Endothelial cell of umbilical vein (primary cell): ENCODE measurements around the gene FAM50A. TPM values are rescaled to one million over a fixed set of nuclear protein-coding genes. Genes with fewer than 3 reads are reported as not detected.

Source experiments
- BruUV-seq: library from RNA; stranded (reverse); fragments of 400-500 nt; replicated peaks from 2 replicates; lab custom pipeline; 2021; lab: Mats Ljungman, UMichigan
- CTCF ChIA-PET: fragments of 300-600, 350-600 bp; sonication (Branson Sonifier 250); formaldehyde crosslinking; loops from one replicate; lab custom pipeline; 2021; ENCODE audit warnings: antibody characterized with exemption, inconsistent platforms; lab: Charles Lee
- POLR2A ChIA-PET: fragments of 300-600, 350-600 bp; sonication (Branson Sonifier 250); formaldehyde crosslinking; loops from one replicate; lab custom pipeline; 2021; ENCODE audit warnings: antibody characterized with exemption, inconsistent platforms; lab: Charles Lee
- DNase-seq: peaks from one replicate; pipeline ENCODE4 v3.0.0-alpha.2; 2011; ENCODE audit warnings: low read depth, low spot score
- FAIRE-seq: peaks from 2 replicates; lab custom pipeline; 2011; peaks lifted over from hg19 to GRCh38; lab: Jason Lieb, UNC
- H2AFZ ChIP-seq: 2 replicates; pipeline ENCODE4 v1.6.0; 2012; ENCODE audit warnings: low read depth, low read length, control low read depth, inconsistent platforms
- H3K27ac ChIP-seq: 2 replicates; pipeline ENCODE4 v1.5.1; 2011; ENCODE audit warnings: low read depth, mild to moderate bottlenecking, control low read depth, low read length, moderate library complexity; ENCODE audit not compliant: insufficient read depth
- H3K27me3 ChIP-seq, 2 experiments: 2 replicates each; pipeline versions ENCODE4 v1.6.0 to v1.6.1; 2011; ENCODE audit warnings: low read length in 2 of 2, mixed read lengths in 1 of 2; ENCODE audit not compliant: control insufficient read depth in 2 of 2, insufficient read depth in 2 of 2
- H3K36me3 ChIP-seq, 2 experiments: 2 replicates in 1 of 2; 3 replicates in 1 of 2; pipeline ENCODE4 v1.5.1; 2011; ENCODE audit warnings: low read length in 2 of 2, mild to moderate bottlenecking in 1 of 2, moderate library complexity in 1 of 2; ENCODE audit not compliant: control insufficient read depth in 2 of 2, insufficient read depth in 2 of 2; ENCODE audit errors: extremely low read depth in 1 of 2
- H3K4me1 ChIP-seq: 3 replicates; pipeline ENCODE4 v1.5.1; 2011; ENCODE audit warnings: mild to moderate bottlenecking, low read length; ENCODE audit not compliant: control insufficient read depth, insufficient read depth; ENCODE audit errors: extremely low read depth
- H3K4me2 ChIP-seq: 2 replicates; pipeline ENCODE4 v1.6.1; 2011; ENCODE audit warnings: low read length, control low read depth, mixed read lengths; ENCODE audit not compliant: insufficient read depth
- H3K4me3 ChIP-seq, 3 experiments: fragments of 200-600 bp in 1 of 3; sonication (generic), shearing (Covaris generic) in 1 of 3; replicated peaks in 1 of 3; 2 replicates each; pipeline ENCODE4 v1.5.1; 2011 to 2016; ENCODE audit warnings: control low read depth in 3 of 3, low read length in 3 of 3, mild to moderate bottlenecking in 2 of 3, inconsistent platforms in 1 of 3, low read depth in 1 of 3, moderate library complexity in 1 of 3; ENCODE audit not compliant: insufficient read depth in 1 of 3
- H3K79me2 ChIP-seq: 2 replicates; pipeline ENCODE4 v1.6.0; 2012; ENCODE audit warnings: low read length, inconsistent platforms; ENCODE audit not compliant: control insufficient read depth, insufficient read depth
- H3K9ac ChIP-seq: replicated peaks from 2 replicates; pipeline ENCODE3; 2011; ENCODE audit warnings: low read length, control low read depth; ENCODE audit not compliant: insufficient read depth; ENCODE audit errors: extremely low read depth
- H3K9me1 ChIP-seq: replicated peaks from 3 replicates; pipeline ENCODE4 v1.6.0; 2011; ENCODE audit warnings: mild to moderate bottlenecking, low read length; ENCODE audit not compliant: control insufficient read depth, insufficient read depth; ENCODE audit errors: extremely low read depth
- H3K9me3 ChIP-seq: replicated peaks from 2 replicates; pipeline ENCODE4 v1.5.1; 2012; ENCODE audit warnings: low read length, inconsistent platforms; ENCODE audit not compliant: control insufficient read depth, insufficient read depth
- H4K20me1 ChIP-seq: replicated peaks from 2 replicates; pipeline ENCODE3; 2011; ENCODE audit warnings: mild to moderate bottlenecking, low read length; ENCODE audit not compliant: control insufficient read depth, insufficient read depth; ENCODE audit errors: extremely low read depth
- CTCF ChIP-seq, 2 donors: IDR thresholded peaks; 1 replicate in 1 of 2; 2 replicates in 1 of 2; pipeline ENCODE4 v1.5.1; 2011; ENCODE audit warnings: low read length in 2 of 2, mild to moderate bottlenecking in 2 of 2, moderate library complexity in 2 of 2, control low read depth in 1 of 2, inconsistent platforms in 1 of 2, low read depth in 1 of 2; ENCODE audit not compliant: insufficient read depth in 1 of 2; ENCODE audit errors: extremely low read depth in 1 of 2
- EZH2 ChIP-seq: IDR thresholded peaks from 2 replicates; pipeline ENCODE4 v1.6.1; 2012; ENCODE audit warnings: borderline replicate concordance, low read depth, mild to moderate bottlenecking, moderate library complexity, low read length, inconsistent platforms; ENCODE audit not compliant: severe bottlenecking
- FOS ChIP-seq: IDR thresholded peaks from 2 replicates; pipeline ENCODE4 v1.6.1; 2011; ENCODE audit warnings: mild to moderate bottlenecking, low read length, moderate library complexity, borderline replicate concordance; ENCODE audit not compliant: insufficient read depth
- GATA2 ChIP-seq: IDR thresholded peaks from 2 replicates; pipeline ENCODE4 v1.7.0; 2011; ENCODE audit warnings: low read depth, mild to moderate bottlenecking, moderate library complexity, mixed read lengths, low read length; ENCODE audit not compliant: insufficient read length, insufficient read depth
- JUN ChIP-seq: IDR thresholded peaks from 2 replicates; pipeline ENCODE4 v1.6.1; 2011; ENCODE audit warnings: borderline replicate concordance, low read depth; ENCODE audit not compliant: insufficient read length, insufficient read depth
- MAX ChIP-seq: IDR thresholded peaks from 2 replicates; pipeline ENCODE4 v1.6.1; 2011; ENCODE audit not compliant: insufficient read depth, insufficient read length
- MYC ChIP-seq: IDR thresholded peaks from one replicate; pipeline ENCODE4 v1.6.1; 2011; ENCODE audit warnings: mild to moderate bottlenecking, low read depth, low read length
- POLR2A ChIP-seq: IDR thresholded peaks from 2 replicates; pipeline ENCODE4 v1.6.1; 2012; ENCODE audit warnings: low read depth, mild to moderate bottlenecking, control low read depth, low read length
- POLR2AphosphoS5 ChIP-seq: IDR thresholded peaks from 2 replicates; pipeline ENCODE4 v1.6.1; 2012; ENCODE audit warnings: low read depth, mild to moderate bottlenecking, control low read depth, low read length, moderate library complexity; ENCODE audit not compliant: insufficient read depth
- dilution Hi-C: fragments of 300-500 bp; cut with MboI; formaldehyde crosslinking; loops from one replicate; pipeline ENCODE4 v1.15.0; 2019; ENCODE audit warnings: low sequenced_read_pairs; ENCODE audit not compliant: extremely low pct_ligation_motif_present
- intact Hi-C: fragments of 100-400 bp; cut with micrococcal nuclease; formaldehyde crosslinking; loops from one replicate; pipeline ENCODE4 v1.10.0; 2022
- polyA plus RNA-seq, 4 experiments: library from polyadenylated mRNA; depleted of rRNA in 3 of 4; stranded (reverse) in 3 of 4; unstranded in 1 of 4; fragments of >200 nt; gene quantifications; 2 replicates each; pipeline versions ENCODE4 v1.2.1 to v1.2.3, GENCODE V29; 2011 to 2012; ENCODE audit warnings: missing spikeins in 1 of 4
- total RNA-seq: library from RNA; stranded (reverse); gene quantifications from 2 replicates; pipeline ENCODE4 v1.2.3, GENCODE V29; 2021

Gene FAM50A
- total and polyA plus RNA-seq, 2 donors (not counting 3 experiments of a cell fraction or from before 2014, with no cell fraction given), result 75.9 to 123 TPM

- H3K79me2 ChIP-seq, result no peaks in the 10 kb centered on the region
- no peaks in the 10 kb centered on the region for H3K9me3 ChIP-seq
- H2AFZ ChIP-seq, result no peak overlapping the region
- ChIA-PET POLR2A (no interaction called here), CTCF (no interaction called here)
- H3K9ac ChIP-seq, result no peak overlapping the region
- H3K27ac ChIP-seq, result no peak overlapping the region
- TF ChIP-seq EZH2 (no peak), POLR2AphosphoS5 (no peak), FOS (no peak), JUN (no peak), CTCF (IDR thresholded peaks at IDR 0.05; ENCODE audit: extremely low read depth in 1 of 2, insufficient read depth in 1 of 2, low read depth in 1 of 2, low read length in 2 of 2) (no peak), GATA2 (no peak), POLR2A (no peak), MAX (no peak), MYC (no peak)
- peaks cover 14% of the 10 kb centered on the region for H3K4me1 ChIP-seq
- FAIRE-seq, result no peak
- dilution Hi-C loops (no loop called here), intact Hi-C loops (no loop called here)
- BruUV-seq, result no TSS peak
- H3K27me3 ChIP-seq, result no peaks in the 10 kb centered on the region
- no peak overlapping the region for H3K4me2 ChIP-seq
- H3K4me3 ChIP-seq, result no peak overlapping the region
- no peaks in the 10 kb centered on the region for H3K9me1 ChIP-seq
- DNase-seq, result no peak
- no peaks in the 10 kb centered on the region for H4K20me1 ChIP-seq
- H3K36me3 ChIP-seq, result no peaks in the 10 kb centered on the region
Observed at GRCh38 chrX:154417157-154417556, 26.8 kb upstream of the FAM50A start.
